ENCODE results near the gene TALDO1. TPM values are rescaled to one million over a fixed set of nuclear protein-coding genes. Genes with fewer than 3 reads are reported as not detected.

TALDO1 gene
- total and polyA plus RNA-seq, 3 donors from 2014 or later: 84.8 to 88.1 (median 86.6) TPM

GRCh38 chr11:809287-810039 is 62.2 kb downstream of the TALDO1 start, which contains the start of gene RPLP2:
Gene RPLP2, plus strand, starts transcription at chr11:809967. Its CDS starts 268 bp downstream, at chr11:810235.
- Histone ChIP-seq H3K4me1 (peaks cover 22% of the 10 kb centered on the region), H3K27me3 (no peaks in the 10 kb centered on the region), H3K27ac (peak within 1 kb of the TSS; percentile 96 to 98), H3K9me3 (no peaks in the 10 kb centered on the region), H3K36me3 (ENCODE audit: low read depth, missing control alignments) (no peaks in the 10 kb centered on the region), H3K4me3 (peak within 1 kb of the TSS; percentile 88 to 96)
- peak; percentile 98 for DNase-seq
- intact Hi-C loops (cut with DNase I; ENCODE audit: low total_unique reads): no loop called here
- 1% methylated on average over 61 of the region's 81 CpGs; no CpG with 5 or more reads in 1 of the 2 donors for WGBS, 2 donors
- TF ChIP-seq POLR2A (IDR thresholded peaks at IDR 0.05): peak; percentile 88
- TF ChIP-seq CTCF (IDR thresholded peaks at IDR 0.05): peak in 1 of 3 experiments; percentile 8

GRCh38 chr11:810040-810567 is 62.8 kb downstream of the TALDO1 start:
- intact Hi-C loops (cut with DNase I; ENCODE audit: low total_unique reads): no loop called here
- Histone ChIP-seq H3K36me3 (ENCODE audit: low read depth, missing control alignments) (no peaks in the 10 kb centered on the region), H3K4me1 (peaks cover 18% of the 10 kb centered on the region), H3K4me3 (peak overlapping the region; percentile 88 to 96), H3K27me3 (no peaks in the 10 kb centered on the region), H3K9me3 (no peaks in the 10 kb centered on the region), H3K27ac (peak overlapping the region; percentile 96 to 98)
- 1 to 2% methylated on average over 17 to 36 of the region's 55 CpGs for WGBS, 2 donors
- TF ChIP-seq POLR2A (IDR thresholded peaks at IDR 0.05) (no peak), CTCF (IDR thresholded peaks at IDR 0.05) (peak in 1 of 3 experiments; percentile 18)
- DNase-seq: no peak

- no peaks in the 10 kb centered on the region for H3K9me3 ChIP-seq
- no peaks in the 10 kb centered on the region for H3K36me3 ChIP-seq (ENCODE audit: low read depth, missing control alignments)
- H3K4me1 ChIP-seq: peaks cover 15% of the 10 kb centered on the region
- H3K27ac ChIP-seq: no peak overlapping the region
- WGBS, 2 donors: 66 to 70% methylated on average over 13 to 14 of the region's 14 CpGs
- H3K27me3 ChIP-seq: no peaks in the 10 kb centered on the region
- TF ChIP-seq CTCF (IDR thresholded peaks at IDR 0.05) (no peak), POLR2A (IDR thresholded peaks at IDR 0.05) (no peak)
- intact Hi-C loops (cut with DNase I; ENCODE audit: low total_unique reads): no loop called here
- no peak for DNase-seq
- no peak overlapping the region for H3K4me3 ChIP-seq
Measured at GRCh38 chr11:811446-812245, 64.4 kb downstream of the TALDO1 start.

GRCh38 chr11:812390-812789 is 65.1 kb downstream of the TALDO1 start:
- TF ChIP-seq CTCF (IDR thresholded peaks at IDR 0.05) (no peak), POLR2A (IDR thresholded peaks at IDR 0.05) (no peak)
- Histone ChIP-seq H3K36me3 (ENCODE audit: low read depth, missing control alignments) (no peaks in the 10 kb centered on the region), H3K4me1 (peaks cover 15% of the 10 kb centered on the region), H3K27me3 (no peaks in the 10 kb centered on the region), H3K27ac (no peak overlapping the region), H3K9me3 (no peaks in the 10 kb centered on the region), H3K4me3 (no peak overlapping the region)
- 90 to 92% methylated on average over 2 to 3 of the region's 3 CpGs for WGBS, 2 donors
- no peak for DNase-seq
- intact Hi-C loops (cut with DNase I; ENCODE audit: low total_unique reads): no loop called here

All from testis (tissue), 3 donors.